ENCODE measurements around the gene CCM2L.

Gene CCM2L

DNA sequence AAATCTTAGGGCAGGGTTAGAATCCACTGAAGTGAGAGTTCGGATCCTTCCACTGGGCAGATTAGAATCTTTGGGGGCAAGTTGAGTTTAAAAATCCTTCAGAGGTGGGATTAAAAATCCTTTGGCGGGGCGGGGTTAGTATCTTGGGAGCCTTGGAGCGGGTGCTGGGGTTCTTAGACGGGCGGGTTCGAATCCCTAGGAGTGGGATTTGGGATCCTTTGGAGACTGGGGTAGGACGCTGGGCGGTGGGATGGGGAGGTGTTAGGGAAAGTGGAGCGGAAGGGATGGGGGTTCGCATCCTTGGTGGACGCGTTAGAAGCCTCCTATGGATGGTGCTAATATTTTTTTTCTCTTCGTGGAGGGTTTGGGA is 41.5 kb downstream of the CCM2L start:
- Histone ChIP-seq H3K4me3 (ENCODE audit: low read depth in 1 of 2, low read length in 2 of 2) (no peak overlapping the region), H3K9me3 (ENCODE audit: low read length) (no peaks in the 10 kb centered on the region), H3K27me3 (ENCODE audit: control insufficient read depth in 1 of 2, insufficient read depth in 2 of 2, low read length in 2 of 2) (peaks cover 17 to 52% of the 10 kb centered on the region in 2 donors), H3K36me3 (ENCODE audit: insufficient read depth, low read length) (no peaks in the 10 kb centered on the region), H3K27ac (ENCODE audit: low read depth, low read length) (no peak overlapping the region), H3K9ac (ENCODE audit: low read length) (no peak overlapping the region), H3K4me1 (ENCODE audit: insufficient read depth, low read length) (no peaks in the 10 kb centered on the region)

DNA sequence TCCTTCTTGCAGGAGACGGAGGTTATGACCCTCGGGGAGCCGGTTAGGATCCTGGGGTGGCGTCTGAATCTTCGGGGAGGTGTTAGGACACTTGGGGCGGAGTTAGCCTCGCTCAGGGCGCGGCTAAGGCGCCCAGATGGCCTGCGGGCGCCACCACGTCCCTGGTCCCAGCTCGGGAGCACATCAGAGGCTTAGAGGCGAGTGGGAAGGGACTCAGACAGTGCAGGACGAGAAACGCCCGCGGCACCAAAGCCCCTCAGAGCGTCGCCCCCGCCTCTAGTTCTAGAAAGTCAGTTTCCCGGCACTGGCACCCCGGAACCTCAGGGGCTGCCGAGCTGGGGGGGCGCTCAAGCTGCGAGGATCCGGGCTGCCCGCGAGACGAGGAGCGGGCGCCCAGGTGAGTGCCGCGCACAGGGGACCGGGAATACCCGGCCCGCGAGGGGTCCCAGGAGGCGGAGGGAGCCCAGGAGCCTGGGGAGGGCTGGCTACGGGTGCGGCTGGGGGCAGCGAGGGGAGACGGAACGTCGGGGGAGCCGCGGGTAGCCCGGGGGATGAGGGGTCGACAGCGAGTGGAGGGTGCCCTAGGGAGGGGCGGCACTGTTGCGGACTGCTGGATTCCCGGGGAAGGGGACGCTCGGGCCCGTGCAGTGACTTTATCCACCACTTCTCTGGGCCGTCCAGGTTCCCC is 42.0 kb downstream of the CCM2L start, which contains the start of gene HCK:
TSS of gene HCK (plus strand) at position 153 of the 688 bp plus-strand sequence.
- Histone ChIP-seq H3K9ac (ENCODE audit: low read length) (no peak within 1 kb of the TSS), H3K4me1 (ENCODE audit: insufficient read depth, low read length) (no peaks in the 10 kb centered on the region), H3K27ac (ENCODE audit: low read depth, low read length) (no peak within 1 kb of the TSS), H3K4me3 (ENCODE audit: low read depth in 1 of 2, low read length in 2 of 2) (peak within 1 kb of the TSS in 1 of 2 donors; percentile 7), H3K27me3 (ENCODE audit: control insufficient read depth in 1 of 2, insufficient read depth in 2 of 2, low read length in 2 of 2) (peaks cover 17 to 52% of the 10 kb centered on the region in 2 donors), H3K36me3 (ENCODE audit: insufficient read depth, low read length) (no peaks in the 10 kb centered on the region), H3K9me3 (ENCODE audit: low read length) (no peaks in the 10 kb centered on the region)

DNA sequence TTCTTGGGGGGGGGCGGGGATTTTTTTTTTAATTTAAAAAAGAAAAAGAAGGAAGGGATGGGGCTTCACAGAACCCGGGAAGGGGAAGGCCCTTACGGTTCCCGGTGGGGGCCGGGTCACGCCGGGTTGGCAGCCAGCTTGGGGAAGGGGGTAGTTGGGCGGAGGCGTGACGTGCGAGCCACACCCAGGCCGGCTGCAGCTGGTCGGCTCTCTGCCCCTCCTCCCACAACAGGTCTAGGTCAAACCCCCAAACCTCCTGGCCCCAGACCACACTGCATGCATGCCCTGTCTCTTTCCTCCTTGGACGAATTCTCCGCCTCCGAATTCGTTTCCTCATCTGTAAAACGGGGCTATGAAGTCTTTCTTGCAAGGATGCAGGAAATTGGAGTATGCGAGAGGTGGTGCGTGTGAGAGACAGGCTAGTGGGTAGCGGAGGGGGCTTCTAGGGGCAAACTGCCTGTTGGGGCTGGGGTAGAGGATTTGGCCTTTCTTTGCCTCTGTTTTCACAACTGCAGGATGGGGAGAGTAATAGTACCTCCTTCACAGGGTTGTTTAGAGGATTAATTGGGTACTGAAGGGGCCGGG is 42.6 kb downstream of the CCM2L start:
- Histone ChIP-seq H3K9ac (ENCODE audit: low read length) (no peak overlapping the region), H3K27ac (ENCODE audit: low read depth, low read length) (no peak overlapping the region), H3K27me3 (ENCODE audit: control insufficient read depth in 1 of 2, insufficient read depth in 2 of 2, low read length in 2 of 2) (peaks cover 17 to 52% of the 10 kb centered on the region in 2 donors), H3K4me1 (ENCODE audit: insufficient read depth, low read length) (no peaks in the 10 kb centered on the region), H3K36me3 (ENCODE audit: insufficient read depth, low read length) (no peaks in the 10 kb centered on the region), H3K4me3 (ENCODE audit: low read depth in 1 of 2, low read length in 2 of 2) (no peak overlapping the region), H3K9me3 (ENCODE audit: low read length) (no peaks in the 10 kb centered on the region)

DNA sequence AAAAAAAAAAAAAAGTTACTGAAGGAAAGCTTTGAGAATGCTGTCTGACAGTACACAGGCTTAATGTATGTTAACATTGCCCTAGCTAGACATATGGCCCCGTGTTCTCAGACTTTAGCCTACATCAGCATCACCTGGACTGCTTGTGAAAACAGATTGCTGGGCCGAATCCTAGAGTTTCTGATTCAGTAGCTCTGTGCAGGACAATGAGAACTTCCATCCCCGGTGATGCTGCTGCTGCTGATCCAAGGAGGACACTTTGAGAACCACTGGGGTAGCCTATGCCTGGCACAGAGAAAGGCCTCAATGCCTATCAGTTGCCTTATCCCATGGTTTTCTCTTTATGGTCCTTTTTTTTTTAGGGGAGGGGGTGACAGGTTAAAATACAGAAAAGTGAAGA is 43.4 kb downstream of the CCM2L start:
- Histone ChIP-seq H3K36me3 (ENCODE audit: insufficient read depth, low read length) (no peaks in the 10 kb centered on the region), H3K4me1 (ENCODE audit: insufficient read depth, low read length) (no peaks in the 10 kb centered on the region), H3K4me3 (ENCODE audit: low read depth in 1 of 2, low read length in 2 of 2) (no peak overlapping the region), H3K9ac (ENCODE audit: low read length) (no peak overlapping the region), H3K27ac (ENCODE audit: low read depth, low read length) (no peak overlapping the region), H3K27me3 (ENCODE audit: control insufficient read depth in 1 of 2, insufficient read depth in 2 of 2, low read length in 2 of 2) (peaks cover 17 to 52% of the 10 kb centered on the region in 2 donors), H3K9me3 (ENCODE audit: low read length) (no peaks in the 10 kb centered on the region)

DNA sequence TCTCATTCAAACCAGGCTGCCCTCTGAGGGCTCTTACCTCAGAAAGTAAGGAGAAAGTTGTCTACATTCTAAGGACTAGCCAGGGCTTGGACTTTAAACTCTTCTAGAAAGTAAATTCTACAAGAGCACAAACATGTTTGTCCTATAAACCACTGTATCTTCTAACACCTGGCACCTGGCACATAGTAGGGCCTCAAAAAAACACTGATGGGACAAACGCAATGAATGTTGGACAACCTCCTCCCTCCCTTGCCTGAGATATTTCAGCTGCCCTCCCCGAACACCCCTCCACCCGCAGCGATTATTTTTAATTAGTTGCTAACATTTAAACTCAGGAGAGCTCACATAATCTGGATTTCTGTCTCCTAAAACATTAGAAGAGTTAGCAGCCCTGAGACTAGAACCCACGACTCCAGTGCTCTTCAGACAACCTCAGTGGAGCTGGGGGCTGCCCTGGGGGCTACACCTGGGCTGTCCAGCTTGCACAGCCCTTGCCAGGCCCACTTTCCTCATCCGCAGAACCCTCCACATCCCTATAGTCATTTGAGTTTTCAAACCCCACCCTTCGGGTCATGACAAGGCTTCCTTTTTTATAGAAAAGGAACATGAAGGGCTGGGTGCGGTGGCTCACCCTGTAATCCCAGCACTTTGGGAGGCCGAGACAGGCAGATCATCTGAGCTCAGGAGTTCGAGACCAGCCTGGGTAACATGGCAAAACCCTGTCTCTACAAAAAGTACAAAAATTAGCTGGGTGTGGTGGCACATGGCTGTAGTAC is 46.7 kb downstream of the CCM2L start:
- Histone ChIP-seq H3K4me3 (ENCODE audit: low read depth in 1 of 2, low read length in 2 of 2) (no peak overlapping the region), H3K27me3 (ENCODE audit: control insufficient read depth in 1 of 2, insufficient read depth in 2 of 2, low read length in 2 of 2) (peaks cover 5 to 27% of the 10 kb centered on the region in 2 donors), H3K4me1 (ENCODE audit: insufficient read depth, low read length) (no peaks in the 10 kb centered on the region), H3K9ac (ENCODE audit: low read length) (no peak overlapping the region), H3K9me3 (ENCODE audit: low read length) (no peaks in the 10 kb centered on the region), H3K27ac (ENCODE audit: low read depth, low read length) (no peak overlapping the region), H3K36me3 (ENCODE audit: insufficient read depth, low read length) (no peaks in the 10 kb centered on the region)

DNA sequence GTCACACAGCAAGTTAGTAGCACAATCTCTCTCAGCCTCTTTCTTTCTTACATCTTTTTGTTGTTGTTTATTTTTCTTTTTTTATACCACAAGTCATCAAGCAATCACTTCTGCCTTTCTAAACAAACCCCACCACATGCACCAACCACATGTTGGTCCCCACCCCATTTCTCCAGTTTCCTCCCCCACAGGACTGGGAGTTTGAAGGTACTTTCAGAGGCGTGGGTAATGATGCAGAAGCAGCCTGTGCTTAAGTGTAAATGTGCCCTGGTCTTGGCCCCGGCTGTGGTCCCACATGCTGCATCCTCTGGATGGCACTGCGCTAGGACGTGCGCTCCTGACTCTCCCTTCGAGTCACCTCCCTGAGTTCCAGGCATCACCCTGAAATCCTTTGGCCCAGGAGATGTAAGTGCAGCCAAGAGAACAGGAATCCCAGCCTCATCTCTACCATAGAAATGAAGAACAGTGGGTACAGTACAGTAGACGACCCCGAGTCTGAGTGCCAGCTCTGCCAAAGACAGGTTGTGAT is 47.5 kb downstream of the CCM2L start:
- Histone ChIP-seq H3K9ac (ENCODE audit: low read length) (no peak overlapping the region), H3K4me3 (ENCODE audit: low read depth in 1 of 2, low read length in 2 of 2) (no peak overlapping the region), H3K36me3 (ENCODE audit: insufficient read depth, low read length) (no peaks in the 10 kb centered on the region), H3K27me3 (ENCODE audit: control insufficient read depth in 1 of 2, insufficient read depth in 2 of 2, low read length in 2 of 2) (peaks cover 5 to 19% of the 10 kb centered on the region in 2 donors), H3K4me1 (ENCODE audit: insufficient read depth, low read length) (no peaks in the 10 kb centered on the region), H3K27ac (ENCODE audit: low read depth, low read length) (no peak overlapping the region), H3K9me3 (ENCODE audit: low read length) (no peaks in the 10 kb centered on the region)

DNA sequence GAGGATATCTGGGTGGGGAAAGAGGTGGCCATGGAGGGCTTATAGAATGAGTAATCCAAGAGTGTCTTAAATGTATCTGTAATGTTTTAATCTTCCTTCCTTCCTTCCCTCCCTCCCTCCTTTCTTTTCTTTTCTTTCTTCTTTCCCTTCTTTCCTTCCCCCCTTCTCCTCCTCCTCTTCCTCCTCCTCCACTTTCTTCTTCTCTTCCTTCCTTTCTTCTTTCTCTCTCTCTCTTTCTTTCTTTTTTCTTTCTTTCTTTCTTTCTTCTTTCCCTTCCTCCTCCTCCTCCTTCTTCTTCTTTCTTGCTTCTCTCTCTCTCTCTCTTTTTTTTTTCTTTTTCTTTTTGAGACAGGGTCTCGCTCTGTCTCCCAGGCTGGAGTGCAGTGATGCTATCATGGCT is 49.0 kb downstream of the CCM2L start:
- Histone ChIP-seq H3K27me3 (ENCODE audit: control insufficient read depth in 1 of 2, insufficient read depth in 2 of 2, low read length in 2 of 2) (peaks cover 0 to 4% of the 10 kb centered on the region in 2 donors), H3K4me1 (ENCODE audit: insufficient read depth, low read length) (no peaks in the 10 kb centered on the region), H3K4me3 (ENCODE audit: low read depth in 1 of 2, low read length in 2 of 2) (no peak overlapping the region), H3K27ac (ENCODE audit: low read depth, low read length) (no peak overlapping the region), H3K9me3 (ENCODE audit: low read length) (no peaks in the 10 kb centered on the region), H3K9ac (ENCODE audit: low read length) (no peak overlapping the region), H3K36me3 (ENCODE audit: insufficient read depth, low read length) (no peaks in the 10 kb centered on the region)

DNA sequence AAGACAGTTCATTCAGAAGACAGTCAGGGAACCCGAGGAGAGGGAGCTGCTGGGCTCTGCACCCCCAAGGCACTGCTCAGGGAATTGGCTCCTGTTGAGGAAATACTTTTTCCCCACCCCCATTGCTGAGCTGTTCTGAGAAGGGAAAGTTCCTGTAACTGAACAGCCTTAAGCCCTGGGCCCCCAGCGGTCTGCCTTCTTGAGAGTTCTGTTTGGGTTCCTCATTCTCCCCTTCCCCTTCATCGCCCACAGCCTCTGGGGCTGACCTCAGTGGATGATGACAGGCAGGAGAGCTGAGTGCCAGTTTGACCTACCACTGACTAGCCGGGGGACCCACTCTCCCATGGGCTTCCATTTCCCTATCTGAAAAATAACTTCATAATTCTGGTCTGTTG is 52.5 kb downstream of the CCM2L start:
- H3K4me3 ChIP-seq (ENCODE audit: low read depth in 1 of 2, low read length in 2 of 2) = no peak overlapping the region
- no peak overlapping the region for H3K9ac ChIP-seq (ENCODE audit: low read length)
- H3K27me3 ChIP-seq (ENCODE audit: control insufficient read depth in 1 of 2, insufficient read depth in 2 of 2, low read length in 2 of 2) = no peaks in the 10 kb centered on the region
- no peaks in the 10 kb centered on the region for H3K36me3 ChIP-seq (ENCODE audit: insufficient read depth, low read length)
- no peaks in the 10 kb centered on the region for H3K9me3 ChIP-seq (ENCODE audit: low read length)
- H3K27ac ChIP-seq (ENCODE audit: low read depth, low read length) = no peak overlapping the region
- H3K4me1 ChIP-seq (ENCODE audit: insufficient read depth, low read length) = no peaks in the 10 kb centered on the region

DNA sequence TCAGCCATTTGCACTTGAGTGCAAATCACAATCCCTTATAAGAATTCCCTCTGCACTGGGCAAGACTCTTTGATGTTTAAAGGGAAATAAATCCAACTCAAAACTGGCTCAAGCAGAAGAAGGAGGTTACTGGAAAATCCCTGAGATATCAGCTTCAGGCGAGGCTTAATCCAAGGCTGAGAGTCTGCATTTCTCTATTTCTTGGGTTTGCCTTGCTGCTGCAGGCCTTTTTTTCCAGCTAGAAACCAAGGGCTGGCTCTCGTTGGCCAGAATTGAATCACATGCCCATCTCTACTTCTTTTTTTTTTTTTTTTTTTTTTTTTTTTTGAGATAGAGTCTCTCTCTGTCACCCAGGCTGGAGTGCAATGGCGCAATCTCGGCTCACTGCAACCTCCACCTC is 53.5 kb downstream of the CCM2L start:
- no peak overlapping the region for H3K4me3 ChIP-seq (ENCODE audit: low read depth in 1 of 2, low read length in 2 of 2)
- no peaks in the 10 kb centered on the region for H3K36me3 ChIP-seq (ENCODE audit: insufficient read depth, low read length)
- no peaks in the 10 kb centered on the region for H3K9me3 ChIP-seq (ENCODE audit: low read length)
- no peaks in the 10 kb centered on the region for H3K27me3 ChIP-seq (ENCODE audit: control insufficient read depth in 1 of 2, insufficient read depth in 2 of 2, low read length in 2 of 2)
- no peaks in the 10 kb centered on the region for H3K4me1 ChIP-seq (ENCODE audit: insufficient read depth, low read length)
- no peak overlapping the region for H3K27ac ChIP-seq (ENCODE audit: low read depth, low read length)
- H3K9ac ChIP-seq (ENCODE audit: low read length) = no peak overlapping the region

DNA sequence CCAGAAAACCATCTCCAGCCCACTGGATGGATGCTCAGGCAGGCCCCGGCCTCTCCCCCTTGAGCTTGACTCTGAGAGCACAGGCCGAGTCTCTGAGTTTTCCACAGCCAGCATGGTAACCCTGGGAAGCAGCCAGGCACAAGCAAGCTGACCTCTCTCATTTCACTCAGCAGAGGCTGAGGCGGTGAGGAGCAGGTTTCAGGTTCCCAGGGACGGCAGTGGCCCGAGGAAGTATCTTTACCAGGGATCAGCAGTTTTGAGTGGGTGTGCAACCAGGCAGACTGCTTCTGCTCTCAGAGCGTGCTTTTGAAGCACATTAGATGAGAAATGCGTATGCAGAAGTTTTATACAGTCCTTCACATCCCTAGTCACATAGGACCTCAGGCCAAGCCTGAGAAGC is 54.4 kb downstream of the CCM2L start:
- H3K36me3 ChIP-seq (ENCODE audit: insufficient read depth, low read length) = no peaks in the 10 kb centered on the region
- no peaks in the 10 kb centered on the region for H3K9me3 ChIP-seq (ENCODE audit: low read length)
- no peak overlapping the region for H3K27ac ChIP-seq (ENCODE audit: low read depth, low read length)
- H3K27me3 ChIP-seq (ENCODE audit: control insufficient read depth in 1 of 2, insufficient read depth in 2 of 2, low read length in 2 of 2) = no peaks in the 10 kb centered on the region
- no peak overlapping the region for H3K4me3 ChIP-seq (ENCODE audit: low read depth in 1 of 2, low read length in 2 of 2)
- no peak overlapping the region for H3K9ac ChIP-seq (ENCODE audit: low read length)
- no peaks in the 10 kb centered on the region for H3K4me1 ChIP-seq (ENCODE audit: insufficient read depth, low read length)

DNA sequence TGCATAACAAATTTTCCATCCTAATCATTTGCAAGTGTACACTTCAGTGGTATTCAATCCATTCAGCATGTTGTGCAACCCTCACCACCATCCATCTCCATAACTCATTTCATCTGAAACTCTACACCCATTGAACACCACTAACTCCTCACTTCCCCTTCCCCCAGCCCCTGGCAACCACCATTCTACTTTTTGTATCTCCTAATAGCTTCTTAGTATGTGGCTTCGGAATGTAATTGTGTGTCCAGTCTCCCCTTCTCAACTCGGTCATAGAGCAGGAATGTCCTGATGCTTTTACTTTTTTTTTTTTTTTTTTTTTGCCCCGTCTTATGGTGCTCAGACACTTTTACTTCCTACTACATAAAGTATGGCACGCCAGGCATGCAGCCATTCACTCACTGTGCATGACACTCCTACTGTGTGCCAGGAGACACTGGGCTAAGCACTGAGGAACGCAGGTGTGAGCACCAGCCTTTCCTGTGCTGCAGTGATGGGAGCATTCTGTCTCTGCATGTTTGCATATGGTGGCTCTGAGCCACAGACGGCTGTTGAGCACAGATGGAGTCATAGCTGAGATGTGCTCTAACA is 57.1 kb downstream of the CCM2L start:
- H3K27ac ChIP-seq (ENCODE audit: low read depth, low read length) = no peak overlapping the region

More for the DNA sequence above, 57.1 kb downstream of the CCM2L start:
- Histone ChIP-seq H3K9ac (ENCODE audit: low read length) (no peak overlapping the region), H3K4me3 (ENCODE audit: low read depth in 1 of 2, low read length in 2 of 2) (no peak overlapping the region), H3K9me3 (ENCODE audit: low read length) (no peaks in the 10 kb centered on the region), H3K36me3 (ENCODE audit: insufficient read depth, low read length) (no peaks in the 10 kb centered on the region), H3K27me3 (ENCODE audit: control insufficient read depth in 1 of 2, insufficient read depth in 2 of 2, low read length in 2 of 2) (peaks cover 0 to 4% of the 10 kb centered on the region in 2 donors), H3K4me1 (ENCODE audit: insufficient read depth, low read length) (no peaks in the 10 kb centered on the region)
